ENCODE data around the gene IFI27. TPM values are rescaled to one million over a fixed set of nuclear protein-coding genes. Genes with fewer than 3 reads are reported as not detected.

IFI27 gene
- total and polyA plus RNA-seq, 10 of the 15 experiments (the other 5 are each of a cell fraction or from before 2014, with no cell fraction given) = 1.1 to 45.5 (median 3.3) TPM

DNA sequence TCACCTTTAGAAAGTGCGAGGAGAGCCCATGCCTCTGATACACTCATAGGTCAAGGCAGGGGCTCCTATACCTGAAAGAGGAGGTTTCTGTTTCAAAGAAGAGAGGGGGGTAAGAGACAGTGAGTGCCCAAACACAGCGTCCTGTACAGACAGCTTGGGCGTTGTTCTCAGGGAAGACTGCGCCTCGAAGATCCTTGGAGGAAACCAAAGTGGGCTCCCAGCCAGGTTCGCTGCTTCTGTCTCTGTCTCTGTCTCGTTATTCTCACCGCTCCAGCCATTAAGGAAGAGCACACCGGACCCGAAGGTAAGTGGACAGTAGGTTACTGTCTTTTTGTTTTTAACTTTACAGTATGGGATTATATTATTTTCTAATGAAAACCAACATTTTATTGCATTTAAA, 5.8 kb upstream of the IFI27 start (continued):
- TF ChIP-seq STAT3 (IDR thresholded peaks at IDR 0.05; ENCODE audit: low read depth, low read length) (no peak), FOS (IDR thresholded peaks at IDR 0.05; ENCODE audit: borderline replicate concordance, extremely low read depth, insufficient read length) (no peak), GATAD2B (conservative IDR thresholded peaks at IDR 0.05; ENCODE audit: low read depth) (no peak)
- TF ChIP-seq, protein P1, sequence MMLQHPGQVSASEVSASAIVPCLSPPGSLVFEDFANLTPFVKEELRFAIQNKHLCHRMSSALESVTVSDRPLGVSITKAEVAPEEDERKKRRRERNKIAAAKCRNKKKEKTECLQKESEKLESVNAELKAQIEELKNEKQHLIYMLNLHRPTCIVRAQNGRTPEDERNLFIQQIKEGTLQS (IDR thresholded peaks at IDR 0.05; ENCODE audit: borderline replicate concordance, extremely low read depth, low read depth, low read length) = no peak
- TF ChIP-seq, protein P2, sequence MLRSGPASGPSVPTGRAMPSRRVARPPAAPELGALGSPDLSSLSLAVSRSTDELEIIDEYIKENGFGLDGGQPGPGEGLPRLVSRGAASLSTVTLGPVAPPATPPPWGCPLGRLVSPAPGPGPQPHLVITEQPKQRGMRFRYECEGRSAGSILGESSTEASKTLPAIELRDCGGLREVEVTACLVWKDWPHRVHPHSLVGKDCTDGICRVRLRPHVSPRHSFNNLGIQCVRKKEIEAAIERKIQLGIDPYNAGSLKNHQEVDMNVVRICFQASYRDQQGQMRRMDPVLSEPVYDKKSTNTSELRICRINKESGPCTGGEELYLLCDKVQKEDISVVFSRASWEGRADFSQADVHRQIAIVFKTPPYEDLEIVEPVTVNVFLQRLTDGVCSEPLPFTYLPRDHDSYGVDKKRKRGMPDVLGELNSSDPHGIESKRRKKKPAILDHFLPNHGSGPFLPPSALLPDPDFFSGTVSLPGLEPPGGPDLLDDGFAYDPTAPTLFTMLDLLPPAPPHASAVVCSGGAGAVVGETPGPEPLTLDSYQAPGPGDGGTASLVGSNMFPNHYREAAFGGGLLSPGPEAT (IDR thresholded peaks at IDR 0.05; ENCODE audit: low read depth) = no peak

DNA sequence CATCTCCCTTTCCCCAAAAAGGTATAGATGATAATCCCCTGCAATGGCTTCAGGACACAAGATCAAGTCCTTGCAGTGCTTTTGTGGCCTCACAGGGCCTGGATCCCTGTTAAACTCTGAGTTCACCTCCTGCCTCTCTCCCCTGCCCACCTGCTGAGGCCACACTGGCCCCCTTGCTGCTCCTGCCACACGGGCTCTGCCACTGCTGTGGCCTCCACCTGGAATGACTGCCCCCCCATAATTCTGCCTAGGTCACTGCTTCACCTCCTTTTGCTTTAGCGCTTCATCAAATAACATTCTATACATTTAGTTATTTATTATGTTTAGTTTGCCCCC, 653 bp upstream of the IFI27 start:
- Histone ChIP-seq H3K4me3 (no peak overlapping the region), H3K27me3 (replicated peaks in 1 of 2; ENCODE audit: control insufficient read depth in 2 of 2, insufficient read depth in 2 of 2, low read length in 1 of 2) (peaks cover 1 to 2% of the 10 kb centered on the region in 2 experiments; a peak in 2 of 4 replicates), H3K79me2 (ENCODE audit: control insufficient read depth, insufficient read depth, low read length) (no peaks in the 10 kb centered on the region), H3K9me3 (replicated peaks; ENCODE audit: control insufficient read depth, insufficient read depth, low read length) (no peaks in the 10 kb centered on the region), H4K20me1 (ENCODE audit: control insufficient read depth, insufficient read depth) (no peaks in the 10 kb centered on the region), H3K27ac (ENCODE audit: control insufficient read depth, insufficient read depth) (no peak overlapping the region), H3K36me3 (ENCODE audit: control insufficient read depth in 2 of 2, insufficient read depth in 2 of 2, low read length in 1 of 2) (no peaks in the 10 kb centered on the region), H3K4me1 (ENCODE audit: control insufficient read depth, insufficient read depth, low read length) (no peaks in the 10 kb centered on the region), H3K4me2 (ENCODE audit: control insufficient read depth, insufficient read depth) (no peak overlapping the region), H2AFZ (ENCODE audit: control insufficient read depth, low read depth, low read length) (no peak overlapping the region; the same call in 1 of the 2 replicates), H3K9ac (ENCODE audit: control insufficient read depth, insufficient read depth, low read length) (no peak overlapping the region)
- POLR2A ChIA-PET = no interaction called here
- FAIRE-seq = no peak
- RAD21 ChIA-PET (ENCODE audit: unreplicated experiment) = interaction anchor here (0.8 kb wide), 1 partner anchor 22 kb away, joined by 3 read pairs; no protein-coding TSS in a partner anchor
- TF ChIP-seq RUNX3 (IDR thresholded peaks at IDR 0.05; ENCODE audit: low read length) (no peak), BMI1 (IDR thresholded peaks at IDR 0.05; ENCODE audit: borderline replicate concordance) (no peak), POLR2AphosphoS5 (IDR thresholded peaks at IDR 0.05; ENCODE audit: low read length) (no peak), ZNF207 (IDR thresholded peaks at IDR 0.05; ENCODE audit: borderline replicate concordance) (no peak), STAT3 (IDR thresholded peaks at IDR 0.05; ENCODE audit: low read depth, low read length) (no peak)
- 50% methylated on average over 2 of the region's 2 CpGs for WGBS (ENCODE audit: insufficient coverage, insufficient replicate concordance, low lambda C conversion rate, missing lambda C conversion rate)
- intact Hi-C loops (cut with micrococcal nuclease; ENCODE audit: unreplicated experiment) (no loop called here), in situ Hi-C loops (cut with MboI) (no loop called here)
- no peak for DNase-seq (ENCODE audit: low read depth, low spot score)
- SMC1A ChIA-PET (ENCODE audit: uncharacterized antibody, unreplicated experiment) = no interaction called here
- ATAC-seq = no peak
- BruUV-seq (replicated peaks) = no TSS peak
- CTCF ChIA-PET = interaction anchor here (0.7 kb wide), 1 partner anchor 113 kb away, joined by 3 read pairs; the partner anchor contains the start of gene CCDC197
